ENCODE measurements around the gene PALD1. TPM values are rescaled to one million over a fixed set of nuclear protein-coding genes. Genes with fewer than 3 reads are reported as not detected.

PALD1 gene
- total and polyA plus RNA-seq, 2 of the 4 experiments (the other 2 are of a cell fraction), result 0.12 to 0.18 TPM

- Histone ChIP-seq H3K27me3 (ENCODE audit: control insufficient read depth, insufficient read depth, low read length) (peaks cover 36% of the 10 kb centered on the region), H3K56ac (ENCODE audit: extremely low read depth, insufficient read depth, low read length) (no peak overlapping the region), H3K4me2 (ENCODE audit: low read depth, low read length) (no peak overlapping the region), H3K4me1 (ENCODE audit: control insufficient read depth, insufficient read depth, low read length) (no peaks in the 10 kb centered on the region), H2BK120ac (ENCODE audit: low read depth, low read length) (no peak overlapping the region), H3K4ac (ENCODE audit: low read depth, low read length) (no peak overlapping the region), H3K9me1 (ENCODE audit: insufficient read depth, low read length) (no peaks in the 10 kb centered on the region), H3K79me1 (ENCODE audit: low read depth in 1 of 2, low read length in 2 of 2) (no peaks in the 10 kb centered on the region), H3K36me3 (ENCODE audit: control insufficient read depth, insufficient read depth, low read length) (no peaks in the 10 kb centered on the region), H2BK5ac (ENCODE audit: low read depth, low read length, poor library complexity, severe bottlenecking) (no peak overlapping the region), H2BK15ac (ENCODE audit: low read depth, low read length) (no peak overlapping the region), H4K8ac (ENCODE audit: low read depth in 2 of 2, low read length in 2 of 2) (no peak overlapping the region), H2AFZ (replicated peaks; ENCODE audit: low read length, poor library complexity) (no peak overlapping the region), H4K20me1 (ENCODE audit: insufficient read depth, low read length) (no peaks in the 10 kb centered on the region), H2BK20ac (ENCODE audit: low read depth, low read length) (no peak overlapping the region), H3K27ac (ENCODE audit: insufficient read depth, low read length) (no peak overlapping the region), H3K9me3 (ENCODE audit: control insufficient read depth, insufficient read depth, low read length) (no peaks in the 10 kb centered on the region), H2AK9ac (replicated peaks; ENCODE audit: low read depth, low read length, poor library complexity) (peak overlapping the region; percentile 87), H4K91ac (ENCODE audit: insufficient read depth, low read depth, low read length) (no peak overlapping the region), H3K14ac (replicated peaks; ENCODE audit: low read depth, low read length) (no peak overlapping the region), H3K4me3 (ENCODE audit: insufficient read depth, low read depth, low read length) (no peak overlapping the region), H2AK5ac (ENCODE audit: low read depth, low read length) (no peak overlapping the region), H3K9ac (ENCODE audit: low read depth, low read length) (no peak overlapping the region), H3K18ac (ENCODE audit: low read depth, low read length) (no peak overlapping the region), H3K23ac (ENCODE audit: low read depth, low read length) (no peak overlapping the region), H4K5ac (ENCODE audit: low read depth, low read length) (no peak overlapping the region)
- POLR2A ChIA-PET (ENCODE audit: unreplicated experiment), result no interaction called here
- intact Hi-C loops (cut with micrococcal nuclease) (no loop called here), dilution Hi-C loops (cut with HindIII; ENCODE audit: low sequenced_read_pairs, unreplicated experiment) (no loop called here), in situ Hi-C loops (cut with MboI; ENCODE audit: low sequenced_read_pairs) (no loop called here)
- 55% methylated on average over 5 of the region's 10 CpGs; no CpG with 5 or more reads in 1 of the 2 experiments for WGBS, 2 experiments (ENCODE audit: extremely low coverage in 2 of 2, insufficient read length in 1 of 2)
- BruUV-seq (replicated peaks), result no TSS peak
- TF ChIP-seq FOS (IDR thresholded peaks at IDR 0.05; ENCODE audit: low read depth, low read length), result no peak
- no peak for TF ChIP-seq RFX5 (IDR thresholded peaks at IDR 0.05; ENCODE audit: low read depth, low read length)
- no peak for TF ChIP-seq MAZ (IDR thresholded peaks at IDR 0.05; ENCODE audit: borderline replicate concordance, low read depth, low read length)
- TF ChIP-seq MAFK (IDR thresholded peaks at IDR 0.05; ENCODE audit: low read depth, low read length), result no peak
- TF ChIP-seq CEBPB (IDR thresholded peaks at IDR 0.05; ENCODE audit: low read depth, low read length), result no peak
- no peak for TF ChIP-seq CTCF (conservative IDR thresholded peaks at IDR 0.05; ENCODE audit: low read depth, low read length)
- no peak for TF ChIP-seq RAD21 (IDR thresholded peaks at IDR 0.05; ENCODE audit: low read length)
- TF ChIP-seq ELK1 (IDR thresholded peaks at IDR 0.05; ENCODE audit: borderline replicate concordance, low read depth, low read length), result no peak
- no peak for ATAC-seq (ENCODE audit: low read depth)
- CTCF ChIA-PET, result no interaction called here
- peak; percentile 30 for DNase-seq
These were observed 14.5 kb downstream of the PALD1 start for GRCh38 chr10:70492786-70493659.

Data from IMR-90 (cell line).